Astrocyte (in vitro differentiated cells and primary cell): ENCODE measurements around the gene SLC7A9. TPM values are rescaled to one million over a fixed set of nuclear protein-coding genes. Genes with fewer than 3 reads are reported as not detected.
"Not testable (repeated sequence)": the region's sequence is repeated elsewhere in the genome, so short reads cannot be mapped to it uniquely, and the experiment has no call there.

Experiments used
- DNase-seq: peaks from one replicate; pipeline ENCODE4 v3.0.0-alpha.2; 2010; ENCODE audit warnings: low read depth
- FAIRE-seq: peaks from 2 replicates; lab custom pipeline; 2011; peaks lifted over from hg19 to GRCh38; lab: Jason Lieb, UNC
- H2AFZ ChIP-seq: 2 replicates; pipeline ENCODE4 v1.6.0; 2012; ENCODE audit warnings: low read depth, low read length, inconsistent platforms
- H3K27ac ChIP-seq: 2 replicates; pipeline ENCODE4 v1.5.1; 2011; ENCODE audit warnings: low read depth, low read length, inconsistent platforms
- H3K27me3 ChIP-seq: 2 replicates; pipeline ENCODE4 v1.6.0; 2011; ENCODE audit warnings: low read length, inconsistent platforms; ENCODE audit not compliant: insufficient read depth
- H3K36me3 ChIP-seq: 2 replicates; pipeline ENCODE4 v1.5.1; 2011; ENCODE audit warnings: low read length, inconsistent platforms; ENCODE audit not compliant: insufficient read depth
- H3K4me1 ChIP-seq: 2 replicates; pipeline ENCODE4 v1.5.1; 2011; ENCODE audit warnings: low read length, inconsistent platforms; ENCODE audit not compliant: insufficient read depth
- H3K4me2 ChIP-seq: 2 replicates; pipeline ENCODE4 v1.6.0; 2012; ENCODE audit warnings: low read length, inconsistent platforms
- H3K4me3 ChIP-seq: 2 replicates; pipeline ENCODE4 v1.5.1; 2011; ENCODE audit warnings: low read depth, mild to moderate bottlenecking, low read length, inconsistent platforms; ENCODE audit not compliant: insufficient read depth
- H3K79me2 ChIP-seq: 2 replicates; pipeline ENCODE4 v1.6.0; 2012; ENCODE audit warnings: mild to moderate bottlenecking, low read length, inconsistent platforms; ENCODE audit not compliant: insufficient read depth
- H3K9ac ChIP-seq: 2 replicates; pipeline ENCODE4 v1.6.0; 2012; ENCODE audit warnings: mild to moderate bottlenecking, low read length, inconsistent platforms
- H3K9me3 ChIP-seq: 2 replicates; pipeline ENCODE4 v1.5.1; 2012; ENCODE audit warnings: low read depth, mild to moderate bottlenecking, low read length, inconsistent platforms; ENCODE audit not compliant: insufficient read depth
- H4K20me1 ChIP-seq: 2 replicates; pipeline ENCODE4 v1.6.0; 2012; ENCODE audit warnings: low read length, inconsistent platforms; ENCODE audit not compliant: insufficient read depth
- H3K27ac Mint-ChIP-seq: one replicate; pipeline ENCODE4 v1.8.0; 2021; ENCODE audit warnings: mild to moderate bottlenecking, mixed read lengths; ENCODE audit not compliant: unreplicated experiment
- H3K27me3 Mint-ChIP-seq: one replicate; pipeline ENCODE4 v1.8.0; 2021; ENCODE audit warnings: low read depth, mixed read lengths; ENCODE audit not compliant: unreplicated experiment
- H3K36me3 Mint-ChIP-seq: one replicate; pipeline ENCODE4 v1.8.0; 2021; ENCODE audit warnings: low read depth, mixed read lengths; ENCODE audit not compliant: unreplicated experiment
- H3K4me1 Mint-ChIP-seq: one replicate; pipeline ENCODE4 v1.8.0; 2021; ENCODE audit warnings: low read depth, mixed read lengths; ENCODE audit not compliant: unreplicated experiment
- H3K4me3 Mint-ChIP-seq: one replicate; pipeline ENCODE4 v1.8.0; 2021; ENCODE audit warnings: mild to moderate bottlenecking, moderate library complexity, mixed read lengths; ENCODE audit not compliant: unreplicated experiment
- H3K9me3 Mint-ChIP-seq: one replicate; pipeline ENCODE4 v1.8.0; 2021; ENCODE audit warnings: mild to moderate bottlenecking, mixed read lengths; ENCODE audit not compliant: unreplicated experiment
- CTCF ChIP-seq: IDR thresholded peaks from 2 replicates; pipeline ENCODE4 v1.5.1; 2011; ENCODE audit warnings: low read depth, mild to moderate bottlenecking, inconsistent platforms, low read length, moderate library complexity; ENCODE audit not compliant: insufficient read depth
- EZH2 ChIP-seq: IDR thresholded peaks from 2 replicates; pipeline ENCODE4 v1.6.1; 2012; ENCODE audit warnings: mild to moderate bottlenecking, low read length, inconsistent platforms; ENCODE audit not compliant: insufficient read depth
- total RNA-seq: library from RNA; stranded (reverse); gene quantifications from 2 replicates; pipeline ENCODE4 v1.2.1, GENCODE V29; 2021

SLC7A9 gene
- total RNA-seq, 1 donor from 2014 or later = 0.45 TPM

GRCh38 chr19:32800191-32800590, 69.4 kb downstream of the SLC7A9 start:
- H3K9me3 ChIP-seq = no peaks in the 10 kb centered on the region
- H3K9ac ChIP-seq = no peak overlapping the region
- no peaks in the 10 kb centered on the region for H3K27me3 ChIP-seq
- no peak overlapping the region for H2AFZ ChIP-seq
- peaks cover 15% of the 10 kb centered on the region for H3K27me3 Mint-ChIP-seq
- no peak overlapping the region for H3K4me2 ChIP-seq
- no peaks in the 10 kb centered on the region for H3K4me1 Mint-ChIP-seq
- FAIRE-seq (no peak), DNase-seq (no peak)
- TF ChIP-seq CTCF (no peak), EZH2 (no peak)
- H3K36me3 ChIP-seq = no peaks in the 10 kb centered on the region
- H3K4me1 ChIP-seq = no peaks in the 10 kb centered on the region
- H3K27ac ChIP-seq = no peak overlapping the region
- H3K36me3 Mint-ChIP-seq = no peaks in the 10 kb centered on the region
- H4K20me1 ChIP-seq = no peaks in the 10 kb centered on the region
- H3K4me3 Mint-ChIP-seq = no peak overlapping the region
- H3K4me3 ChIP-seq = no peak overlapping the region
- H3K79me2 ChIP-seq = no peaks in the 10 kb centered on the region
- no peak overlapping the region for H3K27ac Mint-ChIP-seq
- H3K9me3 Mint-ChIP-seq = no peaks in the 10 kb centered on the region

- Mint-ChIP-seq H3K36me3 (no peaks in the 10 kb centered on the region), H3K27me3 (peaks cover 8% of the 10 kb centered on the region), H3K27ac (no peak overlapping the region), H3K9me3 (no peaks in the 10 kb centered on the region), H3K4me1 (no peaks in the 10 kb centered on the region), H3K4me3 (no peak overlapping the region)
- Histone ChIP-seq H4K20me1 (no peaks in the 10 kb centered on the region), H3K4me3 (no peak overlapping the region), H3K4me2 (no peak overlapping the region), H3K27me3 (no peaks in the 10 kb centered on the region), H3K9ac (no peak overlapping the region), H3K79me2 (no peaks in the 10 kb centered on the region), H3K27ac (no peak overlapping the region), H3K9me3 (no peaks in the 10 kb centered on the region), H2AFZ (no peak overlapping the region), H3K4me1 (no peaks in the 10 kb centered on the region), H3K36me3 (no peaks in the 10 kb centered on the region)
- TF ChIP-seq CTCF (no peak), EZH2 (no peak)
- DNase-seq = no peak
- no peak for FAIRE-seq
These were observed 71.4 kb downstream of the SLC7A9 start for GRCh38 chr19:32798201-32798600.

- no peak overlapping the region for H3K27ac ChIP-seq
- no peak overlapping the region for H3K27ac Mint-ChIP-seq
- H4K20me1 ChIP-seq = no peaks in the 10 kb centered on the region
- H3K27me3 Mint-ChIP-seq = peaks cover 8% of the 10 kb centered on the region
- TF ChIP-seq EZH2 (no peak), CTCF (no peak)
- H3K9ac ChIP-seq = no peak overlapping the region
- H3K36me3 Mint-ChIP-seq = no peaks in the 10 kb centered on the region
- H3K36me3 ChIP-seq = no peaks in the 10 kb centered on the region
- no peaks in the 10 kb centered on the region for H3K9me3 ChIP-seq
- H3K9me3 Mint-ChIP-seq = no peaks in the 10 kb centered on the region
- no peaks in the 10 kb centered on the region for H3K27me3 ChIP-seq
- H3K4me1 Mint-ChIP-seq = no peaks in the 10 kb centered on the region
- H3K4me3 ChIP-seq = no peak overlapping the region
- no peaks in the 10 kb centered on the region for H3K79me2 ChIP-seq
- no peaks in the 10 kb centered on the region for H3K4me1 ChIP-seq
- no peak overlapping the region for H3K4me2 ChIP-seq
- FAIRE-seq = no peak
- no peak for DNase-seq
- no peak overlapping the region for H3K4me3 Mint-ChIP-seq
- H2AFZ ChIP-seq = no peak overlapping the region
These were observed 80.1 kb downstream of the SLC7A9 start for GRCh38 chr19:32789429-32789828.

GRCh38 chr19:32787895-32788294, 81.7 kb downstream of the SLC7A9 start:
- H3K4me3 ChIP-seq, H3K79me2 ChIP-seq, H3K27ac Mint-ChIP-seq, DNase-seq, FAIRE-seq, H3K36me3 Mint-ChIP-seq, H2AFZ ChIP-seq, H3K4me1 ChIP-seq, H3K4me2 ChIP-seq, H4K20me1 ChIP-seq, H3K4me3 Mint-ChIP-seq, H3K9me3 ChIP-seq, H3K27me3 Mint-ChIP-seq, H3K27me3 ChIP-seq, H3K9ac ChIP-seq, H3K9me3 Mint-ChIP-seq, H3K27ac ChIP-seq, H3K36me3 ChIP-seq, H3K4me1 Mint-ChIP-seq: not testable (repeated sequence)
